Panc1 (cell line): ENCODE measurements around the gene KCND1. TPM values are rescaled to one million over a fixed set of nuclear protein-coding genes. Genes with fewer than 3 reads are reported as not detected.
A peak's percentile ranks its signal among the peaks of the same experiment; 100 is the strongest.

Experiments
- ATAC-seq: fragments of 200-7000 bp; cut with Tn5 transposase; 2 replicates; pipeline ENCODE4 v1.9.1; 2020; ENCODE audit warnings: mild to moderate bottlenecking, moderate library complexity
- BruUV-seq: library from RNA; stranded (reverse); fragments of 400-500 nt; replicated peaks from 2 replicates; lab custom pipeline; 2021; lab: Mats Ljungman, UMichigan
- CTCF ChIA-PET: fragments of 300-600 bp; sonication (Branson Sonifier 250); formaldehyde crosslinking; loops from one replicate; lab custom pipeline; 2022; ENCODE audit warnings: antibody characterized with exemption; lab: Charles Lee
- POLR2A ChIA-PET: fragments of 300-600 bp; sonication (Branson Sonifier 250); formaldehyde crosslinking; loops from one replicate; lab custom pipeline; 2022; ENCODE audit warnings: antibody characterized with exemption; lab: Charles Lee
- DNase-seq: peaks from one replicate; pipeline ENCODE4 v3.0.0-alpha.2; 2010; ENCODE audit warnings: low read depth, low spot score
- H3K27ac ChIP-seq: 2 replicates; pipeline ENCODE4 v1.5.1; 2011; ENCODE audit warnings: mild to moderate bottlenecking, low read length, inconsistent platforms
- H3K27me3 ChIP-seq: fragments of 200-500 bp; sonication (Bioruptor generic); 2 replicates; pipeline ENCODE4 v1.6.0; 2014; ENCODE audit warnings: low read length, inconsistent platforms; ENCODE audit not compliant: control insufficient read depth, insufficient read depth
- H3K36me3 ChIP-seq: fragments of 200-500 bp; sonication (Bioruptor generic); 2 replicates; pipeline ENCODE4 v1.5.1; 2014; ENCODE audit warnings: inconsistent platforms, mild to moderate bottlenecking, low read length, moderate library complexity; ENCODE audit not compliant: control insufficient read depth, insufficient read depth
- H3K4me1 ChIP-seq: 2 replicates; pipeline ENCODE4 v1.5.1; 2011; ENCODE audit warnings: inconsistent platforms, mild to moderate bottlenecking, low read length, moderate library complexity; ENCODE audit not compliant: control insufficient read depth, insufficient read depth
- H3K4me3 ChIP-seq, 2 experiments: 2 replicates each; pipeline ENCODE4 v1.5.1; 2011 to 2012; ENCODE audit warnings: low read depth in 2 of 2, low read length in 2 of 2, mild to moderate bottlenecking in 2 of 2, inconsistent platforms in 1 of 2, moderate library complexity in 1 of 2
- H3K9me3 ChIP-seq: fragments of 200-500 bp; sonication (Bioruptor generic); 2 replicates; pipeline ENCODE4 v1.5.1; 2014; ENCODE audit warnings: low read depth, mild to moderate bottlenecking, inconsistent platforms, low read length, moderate library complexity; ENCODE audit not compliant: control insufficient read depth, insufficient read depth
- POLR2AphosphoS5 ChIP-seq: IDR thresholded peaks from 2 replicates; pipeline ENCODE4 v1.6.1; 2012; ENCODE audit warnings: mild to moderate bottlenecking, low read depth, low read length, moderate library complexity
- SIN3A ChIP-seq: IDR thresholded peaks from 2 replicates; pipeline ENCODE4 v1.6.1; 2012; ENCODE audit warnings: low read depth, mild to moderate bottlenecking, low read length, moderate library complexity, borderline replicate concordance; ENCODE audit not compliant: insufficient read depth
- TCF7L2 ChIP-seq: IDR thresholded peaks from 2 replicates; pipeline ENCODE4 v1.6.1; 2011; ENCODE audit warnings: mild to moderate bottlenecking, low read depth, low read length, inconsistent platforms
- in situ Hi-C: cut with HindIII; loops from 2 replicates; pipeline ENCODE4 v1.10.0; 2016; ENCODE audit warnings: low sequenced_read_pairs, low pct_unique_long_range_greater_than_20kb
- intact Hi-C: fragments of 100-400 bp; cut with micrococcal nuclease; formaldehyde crosslinking; loops from one replicate; pipeline ENCODE4 v1.10.0; 2022; ENCODE audit not compliant: unreplicated experiment
- total RNA-seq: library from RNA; stranded (reverse); gene quantifications from one replicate; pipeline ENCODE4 v1.2.1, GENCODE V29; 2021; ENCODE audit not compliant: unreplicated experiment
- TF ChIP-seq, protein P1 (sequence below), 2 experiments: IDR thresholded peaks; 2 replicates each; pipeline ENCODE4 v1.6.1; 2011 to 2012; ENCODE audit warnings: low read depth in 2 of 2, control low read depth in 1 of 2, low read length in 1 of 2, mild to moderate bottlenecking in 1 of 2, moderate library complexity in 1 of 2; ENCODE audit not compliant: insufficient read depth in 1 of 2
- TF ChIP-seq, protein P2 (sequence below): fragments of 450-650 bp; IDR thresholded peaks from 2 replicates; pipeline ENCODE4 v1.5.1; 2017; ENCODE audit warnings: mild to moderate bottlenecking

Gene KCND1
- total RNA-seq, 1 experiment from 2014 or later = 5.5 TPM

DNA sequence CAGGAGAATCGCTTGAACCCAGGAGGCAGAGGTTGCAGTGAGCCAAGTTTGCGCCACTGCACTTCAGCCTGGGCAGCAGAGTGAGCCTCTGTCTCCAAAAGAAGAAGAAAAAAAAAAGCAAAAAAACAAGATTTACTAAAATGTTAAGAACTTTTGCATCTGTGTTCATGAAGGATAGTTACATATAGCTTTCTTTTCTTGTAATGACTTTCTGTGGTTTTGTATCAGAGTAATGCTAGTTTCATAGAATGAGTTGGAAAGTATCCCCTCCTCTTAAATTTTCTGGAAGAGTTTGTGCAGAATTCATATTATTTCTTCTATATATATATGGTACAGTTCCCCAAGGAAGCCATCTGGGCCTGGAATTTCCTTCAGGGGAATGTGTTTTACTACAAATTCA, 47.4 kb upstream of the KCND1 start:
- H3K27me3 ChIP-seq = no peaks in the 10 kb centered on the region
- H3K9me3 ChIP-seq = no peaks in the 10 kb centered on the region
- in situ Hi-C loops (no loop called here), intact Hi-C loops (no loop called here)
- no peaks in the 10 kb centered on the region for H3K4me1 ChIP-seq
- CTCF ChIA-PET = no interaction called here
- DNase-seq (no peak), ATAC-seq (no peak)
- no TSS peak for BruUV-seq
- no peak overlapping the region for H3K4me3 ChIP-seq
- no peaks in the 10 kb centered on the region for H3K36me3 ChIP-seq
- POLR2A ChIA-PET = no interaction called here
- H3K27ac ChIP-seq = no peak overlapping the region
- TF ChIP-seq TCF7L2 (no peak), SIN3A (no peak)

DNA sequence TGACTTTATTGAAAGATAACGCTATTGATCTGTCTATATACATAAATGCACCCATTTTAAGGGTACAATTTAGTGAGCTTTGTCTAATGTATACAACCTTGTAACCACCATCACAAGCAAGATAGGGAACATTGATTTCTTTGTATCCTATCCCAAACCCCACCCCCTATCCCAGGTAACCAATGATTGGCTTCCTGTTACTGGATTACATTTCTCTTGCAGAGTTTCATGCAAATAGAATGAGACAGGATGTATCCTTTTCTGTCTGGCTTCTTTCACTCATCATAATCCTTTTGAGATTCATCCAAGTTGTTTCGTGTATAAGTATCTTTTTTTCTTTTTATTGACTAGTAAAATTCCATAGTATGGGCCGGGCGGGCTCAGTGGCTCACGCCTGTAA, 32.1 kb upstream of the KCND1 start:
- intact Hi-C loops (no loop called here), in situ Hi-C loops (no loop called here)
- no peaks in the 10 kb centered on the region for H3K36me3 ChIP-seq
- no TSS peak for BruUV-seq
- H3K9me3 ChIP-seq = no peaks in the 10 kb centered on the region
- TF ChIP-seq, protein P1, sequence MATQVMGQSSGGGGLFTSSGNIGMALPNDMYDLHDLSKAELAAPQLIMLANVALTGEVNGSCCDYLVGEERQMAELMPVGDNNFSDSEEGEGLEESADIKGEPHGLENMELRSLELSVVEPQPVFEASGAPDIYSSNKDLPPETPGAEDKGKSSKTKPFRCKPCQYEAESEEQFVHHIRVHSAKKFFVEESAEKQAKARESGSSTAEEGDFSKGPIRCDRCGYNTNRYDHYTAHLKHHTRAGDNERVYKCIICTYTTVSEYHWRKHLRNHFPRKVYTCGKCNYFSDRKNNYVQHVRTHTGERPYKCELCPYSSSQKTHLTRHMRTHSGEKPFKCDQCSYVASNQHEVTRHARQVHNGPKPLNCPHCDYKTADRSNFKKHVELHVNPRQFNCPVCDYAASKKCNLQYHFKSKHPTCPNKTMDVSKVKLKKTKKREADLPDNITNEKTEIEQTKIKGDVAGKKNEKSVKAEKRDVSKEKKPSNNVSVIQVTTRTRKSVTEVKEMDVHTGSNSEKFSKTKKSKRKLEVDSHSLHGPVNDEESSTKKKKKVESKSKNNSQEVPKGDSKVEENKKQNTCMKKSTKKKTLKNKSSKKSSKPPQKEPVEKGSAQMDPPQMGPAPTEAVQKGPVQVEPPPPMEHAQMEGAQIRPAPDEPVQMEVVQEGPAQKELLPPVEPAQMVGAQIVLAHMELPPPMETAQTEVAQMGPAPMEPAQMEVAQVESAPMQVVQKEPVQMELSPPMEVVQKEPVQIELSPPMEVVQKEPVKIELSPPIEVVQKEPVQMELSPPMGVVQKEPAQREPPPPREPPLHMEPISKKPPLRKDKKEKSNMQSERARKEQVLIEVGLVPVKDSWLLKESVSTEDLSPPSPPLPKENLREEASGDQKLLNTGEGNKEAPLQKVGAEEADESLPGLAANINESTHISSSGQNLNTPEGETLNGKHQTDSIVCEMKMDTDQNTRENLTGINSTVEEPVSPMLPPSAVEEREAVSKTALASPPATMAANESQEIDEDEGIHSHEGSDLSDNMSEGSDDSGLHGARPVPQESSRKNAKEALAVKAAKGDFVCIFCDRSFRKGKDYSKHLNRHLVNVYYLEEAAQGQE (IDR thresholded peaks at IDR 0.05; ENCODE audit: insufficient read depth in 1 of 2, low read depth in 2 of 2, low read length in 1 of 2) = no peak
- TF ChIP-seq, protein P2, sequence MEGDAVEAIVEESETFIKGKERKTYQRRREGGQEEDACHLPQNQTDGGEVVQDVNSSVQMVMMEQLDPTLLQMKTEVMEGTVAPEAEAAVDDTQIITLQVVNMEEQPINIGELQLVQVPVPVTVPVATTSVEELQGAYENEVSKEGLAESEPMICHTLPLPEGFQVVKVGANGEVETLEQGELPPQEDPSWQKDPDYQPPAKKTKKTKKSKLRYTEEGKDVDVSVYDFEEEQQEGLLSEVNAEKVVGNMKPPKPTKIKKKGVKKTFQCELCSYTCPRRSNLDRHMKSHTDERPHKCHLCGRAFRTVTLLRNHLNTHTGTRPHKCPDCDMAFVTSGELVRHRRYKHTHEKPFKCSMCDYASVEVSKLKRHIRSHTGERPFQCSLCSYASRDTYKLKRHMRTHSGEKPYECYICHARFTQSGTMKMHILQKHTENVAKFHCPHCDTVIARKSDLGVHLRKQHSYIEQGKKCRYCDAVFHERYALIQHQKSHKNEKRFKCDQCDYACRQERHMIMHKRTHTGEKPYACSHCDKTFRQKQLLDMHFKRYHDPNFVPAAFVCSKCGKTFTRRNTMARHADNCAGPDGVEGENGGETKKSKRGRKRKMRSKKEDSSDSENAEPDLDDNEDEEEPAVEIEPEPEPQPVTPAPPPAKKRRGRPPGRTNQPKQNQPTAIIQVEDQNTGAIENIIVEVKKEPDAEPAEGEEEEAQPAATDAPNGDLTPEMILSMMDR = no peak
- TF ChIP-seq SIN3A = no peak
- no peak overlapping the region for H3K27ac ChIP-seq
- ChIA-PET POLR2A (no interaction called here), CTCF (no interaction called here)
- DNase-seq (no peak), ATAC-seq (no peak)
- H3K4me3 ChIP-seq = no peak overlapping the region
- H3K27me3 ChIP-seq = no peaks in the 10 kb centered on the region
- H3K4me1 ChIP-seq = 0 out of 2 replicates have a peak, but pooled peaks cover 3% of the 10 kb centered on the region

DNA sequence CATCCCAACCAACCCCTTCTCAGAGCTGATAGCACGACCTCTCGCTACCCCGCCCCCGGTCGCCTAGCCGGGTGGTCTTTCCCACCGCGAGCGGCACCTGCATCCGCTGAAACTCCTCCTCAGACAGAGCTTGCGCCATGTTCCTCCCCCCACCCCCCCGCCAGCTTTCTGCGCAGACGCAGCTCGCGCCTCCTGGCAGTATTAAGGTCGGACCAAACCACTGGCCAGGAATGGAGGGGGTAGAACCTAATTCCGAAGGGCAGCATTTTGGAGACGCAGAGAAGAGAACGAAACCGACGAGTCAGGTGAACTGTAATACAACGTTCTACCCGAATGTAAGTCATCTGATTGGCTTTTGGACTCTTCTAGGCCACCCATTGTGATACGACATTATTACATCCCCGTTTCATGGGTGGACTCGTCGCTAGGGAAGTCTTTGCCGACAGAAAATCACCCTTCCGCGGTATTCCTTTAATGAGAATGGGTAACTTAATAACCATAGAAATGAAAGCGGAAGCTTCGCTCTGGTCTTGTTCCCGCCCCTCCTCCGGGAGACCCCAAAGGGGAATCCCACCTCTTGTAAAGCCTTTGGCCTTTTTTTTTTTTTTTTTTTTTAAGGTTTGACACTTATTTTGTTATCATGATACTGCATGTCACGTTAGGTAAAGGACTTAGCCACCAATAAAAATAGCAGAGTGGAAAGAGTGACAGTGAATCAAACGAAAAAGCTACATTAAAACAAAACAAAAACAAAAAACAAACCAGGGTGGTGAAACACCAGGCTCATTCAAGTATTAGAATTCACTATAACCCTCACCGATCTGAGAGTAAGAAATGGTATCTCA, 30.7 kb upstream of the KCND1 start, which contains the start of gene GRIPAP1:
TSS of gene GRIPAP1 (minus strand) at position 174 of the 845 bp plus-strand sequence. CDS start at position 139, 35 bp downstream.
- in situ Hi-C loops = no loop called here
- POLR2A ChIA-PET = interaction anchor here (0.5 to 1.0 kb wide), 4 partner anchors 30 to 81 kb away, joined by 3 to 15 read pairs (median 5); partner anchors contain the start of gene KCND1

More for the DNA sequence above, 30.7 kb upstream of the KCND1 start, which contains the start of gene GRIPAP1:
- Histone ChIP-seq H3K9me3 (no peaks in the 10 kb centered on the region), H3K27me3 (no peaks in the 10 kb centered on the region), H3K4me3 (peak within 1 kb of the TSS; percentile 94 to 99), H3K36me3 (no peaks in the 10 kb centered on the region), H3K27ac (peak within 1 kb of the TSS; percentile 96), H3K4me1 (0 out of 2 replicates have a peak, but pooled peaks cover 3% of the 10 kb centered on the region)
- CTCF ChIA-PET = no interaction called here
- DNase-seq (peak; percentile 67), ATAC-seq (peak; percentile 90)
- no TSS peak for BruUV-seq
- TF ChIP-seq, protein P2 = no peak
- TF ChIP-seq POLR2AphosphoS5 = peak; percentile 48; the same call in 1 of the 2 replicates
- peak; percentile 76 for TF ChIP-seq TCF7L2
- intact Hi-C loops = no loop called here
